ENCODE data around the gene C3orf52.

C3orf52 gene

DNA sequence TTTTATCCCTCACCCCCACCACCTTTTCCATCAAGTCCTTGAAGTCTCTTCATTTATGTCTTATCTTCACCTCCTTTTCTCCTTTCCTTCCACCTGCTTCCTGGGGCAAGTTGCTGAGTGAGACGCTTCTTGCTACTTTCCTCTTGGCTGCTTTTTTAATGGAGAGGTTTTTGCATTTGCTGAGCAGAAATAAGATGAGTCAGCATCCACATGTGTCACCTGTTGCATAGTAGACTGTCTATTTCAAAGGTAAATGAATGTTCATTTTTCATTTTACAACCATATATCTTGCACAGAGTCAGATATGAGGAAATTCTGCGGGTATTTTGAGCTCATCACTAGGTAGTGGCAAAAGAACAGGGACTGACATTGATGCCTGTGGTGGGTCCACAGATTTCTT lies 18.6 kb downstream of the C3orf52 start:
- Histone ChIP-seq H3K36me3 (ENCODE audit: control insufficient read depth, insufficient read depth, low read length) (peaks cover 18% of the 10 kb centered on the region; the same call in 1 of the 2 replicates), H3K27me3 (ENCODE audit: control insufficient read depth, insufficient read depth, low read length) (no peaks in the 10 kb centered on the region), H3K4me1 (ENCODE audit: control insufficient read depth, insufficient read depth, low read length) (peaks cover 9% of the 10 kb centered on the region; the same call in 1 of the 2 replicates), H3K4me3 (ENCODE audit: low read depth, low read length) (no peak overlapping the region), H3K9me3 (ENCODE audit: control insufficient read depth, insufficient read depth, low read depth, low read length) (no peaks in the 10 kb centered on the region), H3K27ac (ENCODE audit: low read depth, low read length) (no peak overlapping the region), H3K9ac (ENCODE audit: low read length) (no peak overlapping the region)

- H3K36me3 ChIP-seq (ENCODE audit: control insufficient read depth, insufficient read depth, low read length), result peaks cover 25% of the 10 kb centered on the region
- no peak overlapping the region for H3K27ac ChIP-seq (ENCODE audit: low read depth, low read length)
- no peaks in the 10 kb centered on the region for H3K4me1 ChIP-seq (ENCODE audit: control insufficient read depth, insufficient read depth, low read length)
- H3K27me3 ChIP-seq (ENCODE audit: control insufficient read depth, insufficient read depth, low read length), result no peaks in the 10 kb centered on the region
- no peaks in the 10 kb centered on the region for H3K9me3 ChIP-seq (ENCODE audit: control insufficient read depth, insufficient read depth, low read depth, low read length)
- no peak overlapping the region for H3K9ac ChIP-seq (ENCODE audit: low read length)
- no peak overlapping the region for H3K4me3 ChIP-seq (ENCODE audit: low read depth, low read length)
Measured at GRCh38 chr3:112109322-112109721, 23.1 kb downstream of the C3orf52 start.

DNA sequence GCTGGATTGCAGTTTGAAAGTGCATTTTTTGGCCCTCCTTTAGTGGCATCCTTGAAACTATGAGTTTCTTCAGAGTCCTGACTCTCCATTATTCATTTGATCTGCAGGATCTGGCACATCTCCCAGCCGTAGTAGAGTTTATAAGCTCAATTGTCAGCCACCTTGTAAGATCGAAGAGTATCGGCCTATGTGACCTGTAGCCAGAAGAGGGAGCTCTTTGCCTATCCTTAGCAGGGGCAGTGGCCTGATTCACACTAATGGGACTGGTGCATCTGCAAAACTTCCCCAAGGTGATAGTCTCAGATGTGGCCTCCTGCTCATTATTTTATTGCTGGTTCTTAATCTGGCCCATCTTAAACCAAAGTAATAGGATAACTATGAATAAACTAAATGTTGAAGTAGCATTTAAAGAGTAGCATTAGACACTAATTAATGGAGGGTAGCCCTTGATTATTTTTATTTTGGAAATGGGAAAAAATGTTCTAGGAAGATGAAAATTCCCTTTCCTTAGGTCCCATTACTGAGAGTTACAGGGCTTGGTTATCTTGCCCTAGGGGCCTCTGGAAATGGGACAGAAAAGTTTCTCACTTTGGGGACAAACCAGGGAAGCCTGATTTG lies 25.7 kb downstream of the C3orf52 start:
- Histone ChIP-seq H3K27me3 (ENCODE audit: control insufficient read depth, insufficient read depth, low read length) (no peaks in the 10 kb centered on the region), H3K4me1 (ENCODE audit: control insufficient read depth, insufficient read depth, low read length) (no peaks in the 10 kb centered on the region), H3K27ac (ENCODE audit: low read depth, low read length) (no peak overlapping the region), H3K9ac (ENCODE audit: low read length) (no peak overlapping the region), H3K36me3 (ENCODE audit: control insufficient read depth, insufficient read depth, low read length) (peaks cover 23% of the 10 kb centered on the region), H3K9me3 (ENCODE audit: control insufficient read depth, insufficient read depth, low read depth, low read length) (no peaks in the 10 kb centered on the region), H3K4me3 (ENCODE audit: low read depth, low read length) (no peak overlapping the region)

- Histone ChIP-seq H3K9me3 (ENCODE audit: control insufficient read depth, insufficient read depth, low read depth, low read length) (no peaks in the 10 kb centered on the region), H3K4me3 (ENCODE audit: low read depth, low read length) (no peak overlapping the region), H3K9ac (ENCODE audit: low read length) (no peak overlapping the region), H3K27me3 (ENCODE audit: control insufficient read depth, insufficient read depth, low read length) (no peaks in the 10 kb centered on the region), H3K36me3 (ENCODE audit: control insufficient read depth, insufficient read depth, low read length) (peaks cover 19% of the 10 kb centered on the region), H3K4me1 (ENCODE audit: control insufficient read depth, insufficient read depth, low read length) (peaks cover 2% of the 10 kb centered on the region), H3K27ac (ENCODE audit: low read depth, low read length) (no peak overlapping the region)
Measured at GRCh38 chr3:112114576-112115160, 28.5 kb downstream of the C3orf52 start.

GRCh38 chr3:112115161-112115739 lies 29.1 kb downstream of the C3orf52 start:
- Histone ChIP-seq H3K4me3 (ENCODE audit: low read depth, low read length) (no peak overlapping the region), H3K4me1 (ENCODE audit: control insufficient read depth, insufficient read depth, low read length) (peaks cover 6% of the 10 kb centered on the region), H3K9ac (ENCODE audit: low read length) (no peak overlapping the region), H3K9me3 (ENCODE audit: control insufficient read depth, insufficient read depth, low read depth, low read length) (no peaks in the 10 kb centered on the region), H3K36me3 (ENCODE audit: control insufficient read depth, insufficient read depth, low read length) (peaks cover 18% of the 10 kb centered on the region), H3K27me3 (ENCODE audit: control insufficient read depth, insufficient read depth, low read length) (no peaks in the 10 kb centered on the region), H3K27ac (ENCODE audit: low read depth, low read length) (no peak overlapping the region)

GRCh38 chr3:112115806-112116383 lies 29.7 kb downstream of the C3orf52 start:
- H3K27ac ChIP-seq (ENCODE audit: low read depth, low read length), result no peak overlapping the region
- H3K9me3 ChIP-seq (ENCODE audit: control insufficient read depth, insufficient read depth, low read depth, low read length), result no peaks in the 10 kb centered on the region
- no peak overlapping the region for H3K4me3 ChIP-seq (ENCODE audit: low read depth, low read length)
- peaks cover 18% of the 10 kb centered on the region for H3K36me3 ChIP-seq (ENCODE audit: control insufficient read depth, insufficient read depth, low read length)
- no peaks in the 10 kb centered on the region for H3K27me3 ChIP-seq (ENCODE audit: control insufficient read depth, insufficient read depth, low read length)
- no peak overlapping the region for H3K9ac ChIP-seq (ENCODE audit: low read length)
- H3K4me1 ChIP-seq (ENCODE audit: control insufficient read depth, insufficient read depth, low read length), result peaks cover 6% of the 10 kb centered on the region

GRCh38 chr3:112116748-112117186 lies 30.6 kb downstream of the C3orf52 start:
- H3K4me3 ChIP-seq (ENCODE audit: low read depth, low read length), result no peak overlapping the region
- no peak overlapping the region for H3K27ac ChIP-seq (ENCODE audit: low read depth, low read length)
- H3K9ac ChIP-seq (ENCODE audit: low read length), result no peak overlapping the region
- no peaks in the 10 kb centered on the region for H3K27me3 ChIP-seq (ENCODE audit: control insufficient read depth, insufficient read depth, low read length)
- H3K36me3 ChIP-seq (ENCODE audit: control insufficient read depth, insufficient read depth, low read length), result peaks cover 15% of the 10 kb centered on the region
- H3K9me3 ChIP-seq (ENCODE audit: control insufficient read depth, insufficient read depth, low read depth, low read length), result no peaks in the 10 kb centered on the region
- H3K4me1 ChIP-seq (ENCODE audit: control insufficient read depth, insufficient read depth, low read length), result peaks cover 6% of the 10 kb centered on the region

- no peak overlapping the region for H3K27ac ChIP-seq (ENCODE audit: low read depth, low read length)
- peaks cover 15% of the 10 kb centered on the region for H3K36me3 ChIP-seq (ENCODE audit: control insufficient read depth, insufficient read depth, low read length)
- peaks cover 6% of the 10 kb centered on the region for H3K4me1 ChIP-seq (ENCODE audit: control insufficient read depth, insufficient read depth, low read length)
- H3K4me3 ChIP-seq (ENCODE audit: low read depth, low read length), result no peak overlapping the region
- no peaks in the 10 kb centered on the region for H3K9me3 ChIP-seq (ENCODE audit: control insufficient read depth, insufficient read depth, low read depth, low read length)
- H3K27me3 ChIP-seq (ENCODE audit: control insufficient read depth, insufficient read depth, low read length), result no peaks in the 10 kb centered on the region
- no peak overlapping the region for H3K9ac ChIP-seq (ENCODE audit: low read length)
Measured at GRCh38 chr3:112117415-112117814, 31.2 kb downstream of the C3orf52 start.

DNA sequence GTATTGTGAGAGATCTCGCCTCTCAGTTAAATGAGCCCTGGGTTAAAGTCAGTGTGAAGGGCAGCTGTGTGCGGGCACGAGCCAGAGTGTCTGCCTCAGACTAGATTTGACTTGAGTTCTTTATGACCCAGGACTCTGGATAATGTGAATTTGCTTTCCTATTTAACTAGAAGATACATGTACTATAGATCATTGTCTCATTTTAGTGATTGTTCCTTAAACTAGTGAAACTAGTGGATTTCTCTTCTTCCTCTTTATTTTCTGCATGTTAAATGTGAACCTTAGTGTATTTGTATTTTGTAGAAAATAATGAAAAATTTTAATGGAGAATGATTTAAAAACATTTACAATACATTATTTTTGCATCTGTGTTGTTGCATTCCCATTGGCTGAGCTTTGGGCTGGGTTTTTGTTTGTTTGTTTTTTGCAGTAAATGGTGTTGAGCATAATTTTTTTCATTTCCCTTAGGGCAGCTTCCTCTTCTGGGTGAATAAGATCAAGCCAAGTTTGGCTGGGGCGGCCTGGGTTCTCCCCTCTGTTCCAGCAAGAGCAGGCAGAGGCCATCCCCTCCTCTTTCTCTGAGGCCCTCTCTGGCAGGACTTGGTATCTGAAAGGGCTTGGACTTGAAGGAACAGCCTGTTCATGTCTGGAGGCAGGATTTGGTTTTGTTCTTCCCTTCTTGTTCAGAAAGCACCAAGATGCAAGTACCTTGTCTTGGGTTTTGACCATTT lies 31.8 kb downstream of the C3orf52 start:
- Histone ChIP-seq H3K9ac (ENCODE audit: low read length) (no peak overlapping the region), H3K4me3 (ENCODE audit: low read depth, low read length) (no peak overlapping the region), H3K4me1 (ENCODE audit: control insufficient read depth, insufficient read depth, low read length) (peaks cover 6% of the 10 kb centered on the region), H3K9me3 (ENCODE audit: control insufficient read depth, insufficient read depth, low read depth, low read length) (no peaks in the 10 kb centered on the region), H3K36me3 (ENCODE audit: control insufficient read depth, insufficient read depth, low read length) (peaks cover 12% of the 10 kb centered on the region), H3K27ac (ENCODE audit: low read depth, low read length) (no peak overlapping the region), H3K27me3 (ENCODE audit: control insufficient read depth, insufficient read depth, low read length) (no peaks in the 10 kb centered on the region)

GRCh38 chr3:112119962-112120836 lies 34.0 kb downstream of the C3orf52 start:
- no peak overlapping the region for H3K27ac ChIP-seq (ENCODE audit: low read depth, low read length)
- H3K27me3 ChIP-seq (ENCODE audit: control insufficient read depth, insufficient read depth, low read length), result no peaks in the 10 kb centered on the region
- H3K9me3 ChIP-seq (ENCODE audit: control insufficient read depth, insufficient read depth, low read depth, low read length), result no peaks in the 10 kb centered on the region
- no peak overlapping the region for H3K9ac ChIP-seq (ENCODE audit: low read length)
- no peak overlapping the region for H3K4me3 ChIP-seq (ENCODE audit: low read depth, low read length)
- peaks cover 6% of the 10 kb centered on the region; the same call in 1 of the 2 replicates for H3K36me3 ChIP-seq (ENCODE audit: control insufficient read depth, insufficient read depth, low read length)
- H3K4me1 ChIP-seq (ENCODE audit: control insufficient read depth, insufficient read depth, low read length), result peaks cover 11% of the 10 kb centered on the region

Measured in HUES6 (cell line).